HG02970 (cell line): Measurements from ENCODE around the gene ERN1.

Experiments used
- ATAC-seq: cut with Tn5 transposase; IDR thresholded peaks from one replicate; pipeline ENCODE4 v1.9.1; 2021; ENCODE audit warnings: mild to moderate bottlenecking, moderate library complexity, moderate number of reproducible peaks; ENCODE audit not compliant: unreplicated experiment, low FRiP score

ERN1 gene

GRCh38 chr17:63997341-63998048, 132.4 kb downstream of the ERN1 start:
- no peak for ATAC-seq

GRCh38 chr17:63996430-63997182, 133.3 kb downstream of the ERN1 start:
- ATAC-seq = no peak

- no peak for ATAC-seq
Observed at GRCh38 chr17:63995626-63996025, 134.3 kb downstream of the ERN1 start.

- no peak for ATAC-seq
Observed at GRCh38 chr17:63993368-63993985, 136.5 kb downstream of the ERN1 start.

GRCh38 chr17:63991611-63992010, 138.3 kb downstream of the ERN1 start:
- no peak for ATAC-seq

- ATAC-seq = no peak
Observed at GRCh38 chr17:63989622-63990345, 140.2 kb downstream of the ERN1 start.
